Stomach (tissue), 9 donors: ENCODE data around the gene PIEZO1. TPM values are rescaled to one million over a fixed set of nuclear protein-coding genes. Genes with fewer than 3 reads are reported as not detected.

ENCODE experiments used
- DNase-seq, 2 donors: peaks; one replicate each; pipeline versions ENCODE4 v3.0.0 to v3.0.0-alpha.2; 2013 to 2019
- H3K27ac ChIP-seq, 5 donors: fragments of 200-600 bp in 4 of 5; sonication (generic) in 4 of 5; one replicate each; pipeline ENCODE4 v1.5.1; 2013 to 2019; ENCODE audit warnings: mild to moderate bottlenecking in 1 of 5, moderate library complexity in 1 of 5
- H3K27me3 ChIP-seq, 3 donors: fragments of 200-600 bp; sonication (generic); one replicate each; pipeline ENCODE4 v1.5.1; 2017 to 2019; ENCODE audit warnings: mixed run types in 1 of 3
- H3K36me3 ChIP-seq, 4 donors: fragments of 200-600 bp; sonication (generic); 1 replicate in 3 of 4; 2 replicates in 1 of 4; pipeline ENCODE4 v1.5.1; 2016 to 2019
- H3K4me1 ChIP-seq, 4 donors: fragments of 200-600 bp; sonication (generic); one replicate each; pipeline ENCODE4 v1.5.1; 2016 to 2019
- H3K4me3 ChIP-seq, 4 donors: fragments of 200-600 bp; sonication (generic) in 3 of 4; one replicate each; pipeline ENCODE4 v1.5.1; 2016 to 2019; ENCODE audit warnings: mild to moderate bottlenecking in 1 of 4
- H3K9me3 ChIP-seq, 4 donors: fragments of 200-600 bp; sonication (generic); one replicate each; pipeline ENCODE4 v1.5.1; 2016 to 2019
- EP300 ChIP-seq: sonication (generic); formaldehyde crosslinking; IDR thresholded peaks from one replicate; pipeline ENCODE4 v1.6.1; 2017; ENCODE audit warnings: antibody characterized with exemption
- POLR2A ChIP-seq, 4 donors: fragments of 450-650 bp; IDR thresholded peaks; one replicate each; pipeline ENCODE4 v1.6.1; 2016; ENCODE audit warnings: antibody characterized with exemption in 4 of 4, control low read depth in 2 of 4, mild to moderate bottlenecking in 1 of 4, moderate library complexity in 1 of 4
- POLR2AphosphoS5 ChIP-seq, 3 donors: sonication (generic); formaldehyde crosslinking; IDR thresholded peaks; one replicate each; pipeline ENCODE4 v1.6.1; 2016; ENCODE audit warnings: antibody characterized with exemption in 3 of 3
- WGBS, 5 donors: extraction: QIAGEN DNeasy Blood & Tissue Kit in 3 of 5; methylation state at CpG; one replicate each; pipeline versions ENCODE4 v1.1.5 to v1.1.7; 2013 to 2018; 5-methylcytosine and 5-hydroxymethylcytosine counted together
- intact Hi-C: fragments of 100-400 bp; cut with DNase I; formaldehyde crosslinking; loops from one replicate; pipeline ENCODE4 v1.15.1; 2023; ENCODE audit warnings: low total_unique reads
- polyA plus RNA-seq, 3 donors: library from polyadenylated mRNA; stranded (reverse); fragments of 200-250 nt; gene quantifications; one replicate each; pipeline ENCODE4 v1.2.3, GENCODE V29; 2013
- total RNA-seq, 5 donors: library from RNA; depleted of rRNA; stranded (reverse); fragments of >200 nt; gene quantifications; one replicate each; pipeline versions ENCODE4 v1.1.0 to v1.2.3, GENCODE V29; 2014 to 2016
- TF ChIP-seq, protein P1 (sequence below), 7 experiments: fragments of 450-650 bp in 4 of 7; fragments of 200-600 bp in 3 of 7; sonication (generic) in 3 of 7; IDR thresholded peaks; one replicate each; pipeline ENCODE4 v1.5.1; 2016 to 2019; ENCODE audit warnings: antibody characterized with exemption in 7 of 7, control low read depth in 2 of 7, mild to moderate bottlenecking in 1 of 7
- donor health status: healthy with polysubstance abuse.
- donor health status: Bipolar disorder and iron deficiency.
- donor health status: healthy.

The PIEZO1 gene
- total and polyA plus RNA-seq, 8 donors, result 43.7 to 171 (median 115) TPM

DNA sequence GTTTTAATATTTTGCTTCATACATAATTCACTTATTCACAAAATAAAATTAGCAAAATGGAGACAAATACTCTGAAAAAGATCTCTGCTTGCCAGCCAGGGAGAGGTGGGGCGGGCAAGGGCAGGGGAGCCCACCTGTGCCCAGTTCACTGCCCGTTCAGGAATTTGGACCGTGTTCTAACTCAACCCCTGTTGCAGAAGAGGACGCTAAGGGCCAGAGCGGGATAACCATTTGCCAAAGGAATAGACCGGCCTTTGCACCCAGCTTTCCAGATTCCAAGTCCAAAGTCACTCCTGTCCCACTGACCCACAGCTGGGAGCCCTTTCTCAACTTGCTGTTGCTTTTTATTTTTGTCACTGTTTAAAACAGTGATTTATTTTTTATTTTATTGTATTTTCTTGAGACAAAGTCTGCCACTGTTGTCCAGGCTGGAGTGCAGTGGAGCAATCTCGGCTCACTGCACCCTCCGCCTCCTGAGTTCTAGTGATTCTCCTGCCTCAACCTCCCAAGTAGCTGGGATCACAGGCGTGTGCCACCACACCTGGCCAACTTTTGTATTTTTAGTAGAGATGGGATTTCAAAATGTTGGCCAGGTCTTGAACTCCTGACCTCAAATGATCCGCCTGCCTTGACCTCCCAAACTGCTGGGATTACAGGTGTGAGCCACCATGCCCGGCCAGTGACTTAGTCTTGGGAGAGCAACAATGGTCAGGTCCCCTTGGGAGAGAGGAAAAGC is 2.7 kb upstream of the PIEZO1 start:
- no peak overlapping the region for H3K27ac ChIP-seq
- WGBS, 5 donors, result 84 to 89% (median 86%) methylated on average over 11 of the region's 11 CpGs
- no peaks in the 10 kb centered on the region for H3K9me3 ChIP-seq
- no peak overlapping the region for H3K4me3 ChIP-seq
- no peak for DNase-seq
- H3K27me3 ChIP-seq, result peaks cover 0 to 26% (median 15%) of the 10 kb centered on the region in 3 donors
- intact Hi-C loops, result loop anchor here (5.0 kb wide), 1 partner anchor 45 kb away; no protein-coding TSS in a partner anchor
- no peaks in the 10 kb centered on the region for H3K36me3 ChIP-seq
- TF ChIP-seq POLR2A (IDR thresholded peaks at IDR 0.05) (no peak), POLR2AphosphoS5 (IDR thresholded peaks at IDR 0.05) (no peak), EP300 (no peak)
- TF ChIP-seq, protein P1, sequence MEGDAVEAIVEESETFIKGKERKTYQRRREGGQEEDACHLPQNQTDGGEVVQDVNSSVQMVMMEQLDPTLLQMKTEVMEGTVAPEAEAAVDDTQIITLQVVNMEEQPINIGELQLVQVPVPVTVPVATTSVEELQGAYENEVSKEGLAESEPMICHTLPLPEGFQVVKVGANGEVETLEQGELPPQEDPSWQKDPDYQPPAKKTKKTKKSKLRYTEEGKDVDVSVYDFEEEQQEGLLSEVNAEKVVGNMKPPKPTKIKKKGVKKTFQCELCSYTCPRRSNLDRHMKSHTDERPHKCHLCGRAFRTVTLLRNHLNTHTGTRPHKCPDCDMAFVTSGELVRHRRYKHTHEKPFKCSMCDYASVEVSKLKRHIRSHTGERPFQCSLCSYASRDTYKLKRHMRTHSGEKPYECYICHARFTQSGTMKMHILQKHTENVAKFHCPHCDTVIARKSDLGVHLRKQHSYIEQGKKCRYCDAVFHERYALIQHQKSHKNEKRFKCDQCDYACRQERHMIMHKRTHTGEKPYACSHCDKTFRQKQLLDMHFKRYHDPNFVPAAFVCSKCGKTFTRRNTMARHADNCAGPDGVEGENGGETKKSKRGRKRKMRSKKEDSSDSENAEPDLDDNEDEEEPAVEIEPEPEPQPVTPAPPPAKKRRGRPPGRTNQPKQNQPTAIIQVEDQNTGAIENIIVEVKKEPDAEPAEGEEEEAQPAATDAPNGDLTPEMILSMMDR (IDR thresholded peaks at IDR 0.05), result no peak
- peaks cover 16 to 52% (median 30%) of the 10 kb centered on the region in 4 donors for H3K4me1 ChIP-seq

DNA sequence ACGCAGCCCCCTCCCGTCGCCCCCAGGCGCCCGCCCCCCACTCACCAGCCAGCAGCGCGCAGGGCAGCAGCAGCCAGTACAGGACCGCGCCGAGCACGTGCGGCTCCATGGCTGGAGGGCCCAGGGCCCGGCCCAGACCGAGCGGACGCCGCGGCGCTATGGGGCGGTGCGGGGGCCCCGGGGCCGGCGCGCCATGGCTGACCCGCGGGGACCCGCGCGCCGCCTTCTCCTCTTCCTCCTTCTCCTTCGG is 239 bp downstream of the PIEZO1 start:
- Histone ChIP-seq H3K27me3 (no peaks in the 10 kb centered on the region), H3K9me3 (no peaks in the 10 kb centered on the region), H3K4me1 (peaks cover 46 to 57% (median 51%) of the 10 kb centered on the region in 4 donors), H3K4me3 (peak overlapping the region; percentile 70 to 89 (median 80)), H3K36me3 (no peaks in the 10 kb centered on the region), H3K27ac (peak overlapping the region; percentile 72 to 98 (median 90))
- WGBS, 5 donors, result 0 to 1% (median 0%) methylated on average over 4 to 32 of the region's 32 CpGs
- no peak for TF ChIP-seq POLR2AphosphoS5 (IDR thresholded peaks at IDR 0.05)
- TF ChIP-seq, protein P1 (IDR thresholded peaks at IDR 0.05), result no peak
- no peak for TF ChIP-seq EP300
- no peak for TF ChIP-seq POLR2A (IDR thresholded peaks at IDR 0.05)
- intact Hi-C loops, result loop anchor here (5.0 kb wide), 1 partner anchor 42 kb away; no protein-coding TSS in a partner anchor
- no peak for DNase-seq

- Histone ChIP-seq H3K4me3 (peak overlapping the region; percentile 70 to 89 (median 80)), H3K27me3 (no peaks in the 10 kb centered on the region), H3K4me1 (peaks cover 51 to 57% (median 56%) of the 10 kb centered on the region in 4 donors), H3K9me3 (no peaks in the 10 kb centered on the region), H3K36me3 (no peaks in the 10 kb centered on the region), H3K27ac (peak overlapping the region; percentile 72 to 98 (median 90))
- TF ChIP-seq POLR2A (IDR thresholded peaks at IDR 0.05) (no peak), EP300 (no peak), POLR2AphosphoS5 (IDR thresholded peaks at IDR 0.05) (peak in 1 of 3 donors; percentile 6)
- TF ChIP-seq, protein P1 (IDR thresholded peaks at IDR 0.05), result peak in 5 of 7 experiments; percentile 35 to 61 (median 39)
- intact Hi-C loops, result no loop called here
- peak; percentile 66 to 88 for DNase-seq
- 1 to 6% (median 3%) methylated on average over 27 to 74 of the region's 74 CpGs for WGBS, 5 donors
Measured at GRCh38 chr16:88784074-88784855, 755 bp downstream of the PIEZO1 start.

GRCh38 chr16:88783391-88784073 is 1.5 kb downstream of the PIEZO1 start:
- intact Hi-C loops, result no loop called here
- Histone ChIP-seq H3K9me3 (no peaks in the 10 kb centered on the region), H3K27me3 (no peaks in the 10 kb centered on the region), H3K4me3 (peak overlapping the region; percentile 70 to 89 (median 80)), H3K36me3 (no peaks in the 10 kb centered on the region), H3K4me1 (peaks cover 52 to 64% (median 61%) of the 10 kb centered on the region in 4 donors), H3K27ac (peak overlapping the region; percentile 72 to 98 (median 90))
- TF ChIP-seq POLR2A (IDR thresholded peaks at IDR 0.05) (no peak), POLR2AphosphoS5 (IDR thresholded peaks at IDR 0.05) (peak in 2 of 3 donors; percentile 1 to 9)
- peak in 1 of 2 donors; percentile 54 for DNase-seq
- WGBS, 5 donors, result 30 to 59% (median 48%) methylated on average over 17 to 27 of the region's 27 CpGs
